ENCODE data around the gene ST3GAL6. TPM values are rescaled to one million over a fixed set of nuclear protein-coding genes. Genes with fewer than 3 reads are reported as not detected.

Gene ST3GAL6
- total and polyA plus RNA-seq, 2 of the 8 experiments (the other 6 are each of a cell fraction or from before 2014, with no cell fraction given) = 3.3 to 6.1 TPM

- FAIRE-seq (no peak), DNase-seq (ENCODE audit: low read depth in 1 of 2, low spot score in 2 of 2) (no peak)
- 75% methylated on average over 1 of the region's 1 CpG; no CpG with 5 or more reads in 1 of the 2 experiments for WGBS, 2 experiments (ENCODE audit: extremely low coverage in 1 of 2, insufficient coverage in 1 of 2, insufficient read length in 1 of 2, insufficient replicate concordance in 2 of 2, low coverage in 1 of 2, low lambda C conversion rate in 2 of 2, missing lambda C conversion rate in 1 of 2)
- no peak overlapping the region for H2AFZ ChIP-seq (ENCODE audit: low read length)
- no peak overlapping the region for H2BK20ac ChIP-seq (ENCODE audit: low read length)
- H3K4me1 ChIP-seq (replicated peaks in 1 of 4; ENCODE audit: control insufficient read depth in 3 of 4, insufficient read depth in 4 of 4, low read length in 3 of 4) = peaks cover 0 to 6% (median 0%) of the 10 kb centered on the region in 4 experiments; a peak in 2 of 7 replicates
- peaks cover 11% of the 10 kb centered on the region for H3K23me2 ChIP-seq (ENCODE audit: low read depth, low read length)
- peaks cover 0 to 3% of the 10 kb centered on the region in 2 experiments for H4K20me1 ChIP-seq (replicated peaks in 1 of 2; ENCODE audit: control insufficient read depth in 1 of 2, insufficient read depth in 2 of 2, low read length in 2 of 2)
- H3K4ac ChIP-seq (replicated peaks; ENCODE audit: insufficient read length, low read depth, low read length) = no peak overlapping the region
- no peak overlapping the region for H3K4me3 ChIP-seq (ENCODE audit: extremely low read depth in 1 of 4, insufficient read depth in 2 of 4, low read depth in 3 of 4, low read length in 4 of 4)
- H3K36me3 ChIP-seq (ENCODE audit: control insufficient read depth in 2 of 4, insufficient read depth in 4 of 4, low read length in 3 of 4) = no peaks in the 10 kb centered on the region
- H2BK12ac ChIP-seq (ENCODE audit: low read depth, low read length) = no peak overlapping the region
- no peak overlapping the region for H3K18ac ChIP-seq (ENCODE audit: extremely low read depth, low read length)
- H2BK15ac ChIP-seq (ENCODE audit: low read length) = no peak overlapping the region
- no peak overlapping the region for H3K27ac ChIP-seq (ENCODE audit: low read depth, low read length)
- H3K79me1 ChIP-seq (ENCODE audit: low read depth, low read length) = no peaks in the 10 kb centered on the region; the same call in 1 of the 2 replicates
- H2BK120ac ChIP-seq (replicated peaks; ENCODE audit: low read depth, low read length) = no peak overlapping the region
- peaks cover 0 to 8% (median 3%) of the 10 kb centered on the region in 4 experiments; a peak in 4 of 7 replicates for H3K27me3 ChIP-seq (replicated peaks in 1 of 4; ENCODE audit: control insufficient read depth in 3 of 4, extremely low read depth in 1 of 4, insufficient read depth in 3 of 4, low read length in 3 of 4)
- CTCF ChIA-PET (ENCODE audit: partially characterized antibody) = interaction anchor here (0.9 to 1.1 kb wide), 3 partner anchors 8 to 124 kb away, joined by 3 read pairs; no protein-coding TSS in a partner anchor
- no peak overlapping the region for H3K14ac ChIP-seq (ENCODE audit: insufficient read length)
- no peak overlapping the region for H3K4me2 ChIP-seq (ENCODE audit: insufficient read depth in 1 of 2, low read depth in 2 of 2, low read length in 2 of 2)
- H4K8ac ChIP-seq (ENCODE audit: extremely low read depth, insufficient read depth, low read length) = no peak overlapping the region
- H4K91ac ChIP-seq (replicated peaks; ENCODE audit: insufficient read length, low read length) = no peak overlapping the region
- TF ChIP-seq POU5F1 (IDR thresholded peaks at IDR 0.05; ENCODE audit: low read depth, low read length) (no peak), CBX8 (IDR thresholded peaks at IDR 0.05; ENCODE audit: borderline replicate concordance, low read depth, low read length) (no peak), TAF1 (IDR thresholded peaks at IDR 0.05; ENCODE audit: low read depth, low read length) (no peak), SRF (IDR thresholded peaks at IDR 0.05; ENCODE audit: low read depth, low read length) (no peak), EZH2 (IDR thresholded peaks at IDR 0.05; ENCODE audit: low read depth, low read length, severe bottlenecking) (no peak), RAD21 (IDR thresholded peaks at IDR 0.05 in 1 of 2, conservative IDR thresholded peaks at IDR 0.05 in 1 of 2; ENCODE audit: low read depth in 2 of 2, low read length in 2 of 2) (no peak), RFX5 (IDR thresholded peaks at IDR 0.05; ENCODE audit: borderline replicate concordance, low read depth, low read length) (no peak), GABPA (IDR thresholded peaks at IDR 0.05; ENCODE audit: borderline replicate concordance, insufficient read depth, low read length) (no peak), SIN3A (conservative IDR thresholded peaks at IDR 0.05 in 1 of 2, IDR thresholded peaks at IDR 0.05 in 1 of 2; ENCODE audit: low read depth in 1 of 2, low read length in 2 of 2) (no peak), JUND (IDR thresholded peaks at IDR 0.05; ENCODE audit: low read length) (no peak), SP2 (IDR thresholded peaks at IDR 0.05; ENCODE audit: low read length) (no peak)
- no peak overlapping the region for H4K5ac ChIP-seq (ENCODE audit: insufficient read length, low read depth, low read length)
- no peak overlapping the region for H3K9ac ChIP-seq (replicated peaks in 1 of 4; ENCODE audit: extremely low read depth in 1 of 4, low read depth in 3 of 4, low read length in 3 of 4)
- no peak overlapping the region for H2BK5ac ChIP-seq (ENCODE audit: low read depth, low read length)
- H3K56ac ChIP-seq (replicated peaks; ENCODE audit: insufficient read length, low read depth, low read length) = no peak overlapping the region
- peaks cover 0 to 15% of the 10 kb centered on the region in 2 experiments; a peak in 1 of 4 replicates for H3K79me2 ChIP-seq (ENCODE audit: control insufficient read depth in 1 of 2, insufficient read depth in 2 of 2, low read length in 2 of 2)
- POLR2A ChIA-PET (ENCODE audit: partially characterized antibody) = no interaction called here
- no peak overlapping the region for H2AK5ac ChIP-seq (ENCODE audit: low read depth, low read length)
- H3K23ac ChIP-seq (ENCODE audit: insufficient read length) = no peak overlapping the region
- H3K9me3 ChIP-seq (ENCODE audit: insufficient read depth in 2 of 2, low read depth in 1 of 2, low read length in 1 of 2) = no peaks in the 10 kb centered on the region
Observed at GRCh38 chr3:98735761-98736269, 27.3 kb upstream of the ST3GAL6 start.
